ENCODE measurements around the gene CIITA.

- TF ChIP-seq KDM4B (IDR thresholded peaks at IDR 0.05; ENCODE audit: borderline replicate concordance in 2 of 2, low read depth in 1 of 2): no peak
- no peak for TF ChIP-seq MAFK (IDR thresholded peaks at IDR 0.05; ENCODE audit: low read length)
- no peak for TF ChIP-seq KDM1A (IDR thresholded peaks at IDR 0.05)
- TF ChIP-seq CBX2 (IDR thresholded peaks at IDR 0.05; ENCODE audit: insufficient read depth, low read length, poor library complexity, severe bottlenecking): no peak
- no peak for TF ChIP-seq ARHGAP35 (IDR thresholded peaks at IDR 0.05; ENCODE audit: partially characterized antibody)
- TF ChIP-seq SNAPC5 (CRISPR knock-in tag; IDR thresholded peaks at IDR 0.05): no peak
- no peak for TF ChIP-seq ZNF121 (CRISPR knock-in tag; conservative IDR thresholded peaks at IDR 0.05)
- TF ChIP-seq CBX5 (IDR thresholded peaks at IDR 0.05; ENCODE audit: borderline replicate concordance, low read depth): no peak
- TF ChIP-seq NR2C2 (CRISPR knock-in tag; IDR thresholded peaks at IDR 0.05): no peak
- no peak for TF ChIP-seq NR2C2 (tag; IDR thresholded peaks at IDR 0.05)
Observed at GRCh38 chr16:10896723-10897122, 19.7 kb downstream of the CIITA start.
